A172 (cell line): ENCODE results near the gene ZBTB42. TPM values are rescaled to one million over a fixed set of nuclear protein-coding genes. Genes with fewer than 3 reads are reported as not detected.

ENCODE experiments used
- DNase-seq: peaks from one replicate; pipeline ENCODE4 v3.0.0-alpha.2; 2015; ENCODE audit warnings: low spot score
- total RNA-seq: library from RNA; depleted of rRNA; stranded (reverse); fragments of >200 nt; shearing (Covaris generic); gene quantifications from 2 replicates; pipeline ENCODE4 v1.2.3, GENCODE V29; 2014

Gene ZBTB42
- total RNA-seq, 1 experiment from 2014 or later: 4.0 TPM

DNA sequence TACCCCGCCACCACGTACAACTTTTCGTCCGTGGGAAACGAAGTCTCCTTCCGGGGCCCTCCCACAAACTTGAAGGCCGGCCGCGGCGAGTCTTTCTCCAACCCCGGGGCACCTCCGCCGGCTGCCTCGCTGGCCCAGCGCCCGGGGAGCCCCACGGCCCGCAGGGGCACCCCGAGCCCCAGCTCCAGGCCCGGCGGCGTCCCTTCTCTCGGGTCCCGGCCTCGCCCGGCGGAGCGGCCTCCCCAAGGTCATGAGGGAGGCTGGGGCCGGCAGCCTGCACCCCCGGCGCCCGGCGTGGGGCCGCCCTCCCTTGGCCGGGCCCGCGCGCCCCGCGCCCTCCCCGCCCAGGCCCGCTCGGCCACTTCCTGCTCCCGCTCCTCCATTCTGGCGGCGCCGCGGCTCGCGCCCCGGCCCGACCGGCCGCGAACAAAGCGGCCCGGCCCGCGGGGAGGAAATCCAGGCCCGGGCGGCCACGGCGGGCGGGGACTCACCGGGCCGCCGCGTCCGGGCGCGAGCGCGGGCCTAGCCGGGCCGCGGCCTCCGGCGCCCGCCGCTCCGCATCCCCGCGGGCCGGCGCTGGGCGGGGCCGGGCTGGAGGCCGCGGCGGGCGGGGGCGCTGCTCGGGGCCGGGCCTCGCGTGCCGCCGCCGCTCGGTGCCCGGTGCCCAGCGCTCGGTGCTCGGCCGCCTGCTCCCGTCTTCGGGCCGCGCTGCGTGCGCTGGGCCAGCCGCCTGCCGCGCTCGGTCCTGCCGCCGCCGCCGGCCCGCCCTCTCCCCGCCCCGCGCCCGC, 5.7 kb upstream of the ZBTB42 start, which contains the start of gene AKT1:
TSS of gene AKT1 (minus strand) at position 756 of the 788 bp plus-strand sequence. CDS start 3,105 bp downstream, outside the sequence.
- no peak for DNase-seq

GRCh38 chr14:104795781-104796686, 4.9 kb upstream of the ZBTB42 start:
- DNase-seq: no peak

- no peak for DNase-seq
Observed at GRCh38 chr14:104796687-104797081, 4.2 kb upstream of the ZBTB42 start.

DNA sequence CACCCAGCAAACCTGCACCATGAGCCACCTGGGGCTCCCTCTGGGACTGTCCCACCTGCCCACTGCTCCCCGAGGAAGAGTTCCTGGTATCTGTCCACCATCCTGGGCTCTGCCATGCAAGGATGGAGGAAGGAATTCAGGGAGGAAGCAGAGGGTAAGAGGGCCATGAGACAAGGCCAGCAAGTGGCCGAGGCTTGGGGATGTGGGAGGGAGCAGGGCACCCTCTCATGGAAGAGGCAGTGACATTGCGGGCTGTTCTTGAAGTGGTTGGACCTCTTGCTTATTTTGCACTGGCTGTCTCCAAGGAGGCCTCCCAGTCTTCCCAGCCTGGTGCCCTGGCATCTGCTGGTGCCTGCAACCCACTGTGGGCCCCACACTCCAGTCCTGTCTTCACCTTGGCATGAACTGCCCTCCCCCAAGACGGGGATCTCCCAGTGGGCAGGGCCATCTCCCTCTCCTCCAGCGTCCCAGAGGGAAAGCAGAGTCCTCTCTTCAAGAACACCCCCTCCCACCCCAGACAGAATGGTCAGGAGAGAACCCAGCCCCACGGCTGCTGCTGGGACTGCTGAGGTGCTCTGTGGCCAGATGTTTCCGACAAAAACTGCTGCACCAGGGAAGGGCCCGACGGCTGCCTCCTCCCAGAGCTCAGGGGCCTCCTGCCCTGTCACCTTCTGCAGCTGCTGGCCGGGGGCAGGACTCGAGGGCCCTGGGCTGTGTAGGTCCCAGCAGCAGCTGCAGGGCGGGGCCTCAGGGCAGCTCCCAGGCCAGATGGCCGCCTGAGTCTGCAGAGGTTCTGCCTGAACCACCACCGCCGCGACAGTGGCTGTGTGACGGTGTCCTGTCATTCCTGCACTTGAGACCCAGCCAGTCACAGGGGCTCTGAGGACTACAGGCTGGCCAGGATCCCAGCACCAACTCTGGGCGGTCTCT, 3.5 kb upstream of the ZBTB42 start:
- DNase-seq: no peak

- no peak for DNase-seq
Observed at GRCh38 chr14:104798300-104799243, 2.3 kb upstream of the ZBTB42 start.

GRCh38 chr14:104799244-104800014, 1.5 kb upstream of the ZBTB42 start:
- no peak for DNase-seq

DNA sequence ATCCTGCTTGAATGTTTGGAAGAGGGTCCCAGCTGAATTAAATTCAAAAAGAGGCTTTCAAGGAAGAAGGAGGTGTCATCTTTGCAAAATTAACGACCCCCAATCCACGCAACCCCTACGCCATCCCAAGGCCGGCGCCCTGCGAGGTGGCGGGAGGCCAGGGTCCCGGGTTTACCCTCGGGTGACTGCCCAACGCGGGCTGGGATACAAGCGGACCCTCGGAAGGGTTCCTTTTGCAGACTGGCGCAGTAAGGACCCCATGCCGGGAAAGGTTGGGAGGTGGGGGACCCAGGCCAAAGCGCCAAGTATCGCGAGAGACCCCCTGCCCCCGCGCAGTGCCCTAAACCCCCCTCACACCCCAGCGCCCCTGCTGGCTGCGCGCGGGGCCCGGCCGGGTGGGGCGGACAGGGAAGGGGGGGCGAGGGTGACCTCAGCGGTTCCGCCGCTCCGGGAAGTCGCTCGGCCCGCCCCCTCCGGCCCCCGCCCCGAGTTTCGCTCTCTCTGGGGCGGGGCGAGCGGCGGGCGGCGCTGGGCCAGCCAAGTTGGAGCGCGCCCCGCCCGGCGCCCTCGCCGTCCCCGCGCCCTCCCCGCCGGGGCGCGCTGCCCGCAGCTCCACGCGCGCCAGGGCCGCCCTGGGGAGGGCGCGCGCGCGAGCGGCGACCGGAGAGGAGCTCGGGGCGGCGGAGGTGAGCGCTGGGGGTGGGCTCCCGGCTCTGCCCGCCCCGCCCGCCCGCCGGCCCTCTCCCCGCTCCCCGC, 708 bp upstream of the ZBTB42 start:
- DNase-seq: no peak

- DNase-seq: no peak
Observed at GRCh38 chr14:104801520-104802393, 856 bp downstream of the ZBTB42 start.

- no peak for DNase-seq
Observed at GRCh38 chr14:104802394-104803184, 1.7 kb downstream of the ZBTB42 start.

DNA sequence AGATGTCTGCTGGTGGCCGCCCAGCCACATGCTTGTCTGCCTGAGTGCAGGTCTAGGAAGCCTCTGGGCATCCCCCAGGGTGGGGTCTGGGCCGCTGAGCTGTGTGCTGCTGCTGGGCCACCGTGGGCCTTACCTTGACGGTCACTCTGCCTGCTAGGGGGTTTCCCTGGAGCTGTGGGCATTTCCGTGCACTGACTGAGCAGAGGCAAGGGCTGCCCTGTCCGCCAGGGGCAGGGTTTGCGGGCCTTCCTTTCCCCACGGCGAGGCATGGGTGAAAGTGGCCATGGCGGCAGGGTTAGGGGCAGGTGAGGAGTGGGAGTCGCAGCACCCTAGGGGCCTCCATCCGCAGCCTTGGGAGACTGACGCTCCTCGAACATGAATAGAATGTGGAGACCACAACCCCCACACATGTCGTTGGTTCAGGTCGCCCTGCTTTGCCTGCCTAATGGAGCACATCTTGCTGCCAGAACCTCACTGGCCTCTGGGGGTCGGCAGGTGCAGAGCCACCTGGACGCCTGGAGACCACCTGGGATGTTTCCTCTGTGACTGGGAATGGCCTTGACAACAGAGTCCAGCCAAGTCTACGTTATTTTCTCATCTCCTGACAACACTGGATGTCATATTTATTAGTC, 2.5 kb downstream of the ZBTB42 start:
- no peak for DNase-seq

DNA sequence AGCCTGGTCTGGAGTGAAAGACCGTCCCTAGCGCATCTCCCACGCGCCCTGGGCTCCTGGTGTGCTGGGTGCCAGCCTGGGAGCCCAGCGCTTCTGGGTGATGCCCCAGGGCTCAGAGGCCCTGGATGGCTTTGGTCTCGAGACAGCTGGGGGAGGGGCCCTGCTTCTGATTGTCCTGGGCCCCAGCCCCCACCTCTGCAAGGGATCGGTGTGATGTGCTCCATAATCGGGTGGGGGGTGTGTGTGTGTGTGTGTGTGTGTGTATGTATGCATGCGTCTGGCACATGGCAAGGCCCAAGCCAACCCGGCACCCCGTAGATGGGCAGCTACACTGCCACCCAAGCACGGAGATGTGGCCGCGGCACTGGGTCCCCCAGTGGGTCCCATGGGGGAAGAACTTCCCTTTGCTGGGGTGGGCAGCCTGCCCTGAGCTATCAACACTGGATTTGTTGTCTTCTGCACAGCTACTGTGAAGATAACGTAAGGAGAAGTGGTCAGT, 3.1 kb downstream of the ZBTB42 start:
- no peak for DNase-seq

GRCh38 chr14:104804481-104805325, 3.8 kb downstream of the ZBTB42 start:
- DNase-seq: no peak

GRCh38 chr14:104805326-104805678, 4.4 kb downstream of the ZBTB42 start:
- peak; percentile 66 for DNase-seq

- no peak for DNase-seq
Observed at GRCh38 chr14:104805941-104806624, 5.2 kb downstream of the ZBTB42 start.
